ENCODE measurements around the gene ABL2. TPM values are rescaled to one million over a fixed set of nuclear protein-coding genes. Genes with fewer than 3 reads are reported as not detected.
"Not testable (repeated sequence)": the region's sequence is repeated elsewhere in the genome, so short reads cannot be mapped to it uniquely, and the experiment has no call there.

The ABL2 gene
- total RNA-seq, 1 experiment from 2014 or later, result 18.3 TPM

GRCh38 chr1:179137617-179138255, 91.7 kb downstream of the ABL2 start (continued):
- no peak for TF ChIP-seq ZNF423 (CRISPR knock-in tag; IDR thresholded peaks at IDR 0.05)
- TF ChIP-seq CREB1 (CRISPR knock-in tag; IDR thresholded peaks at IDR 0.05), result no peak
- TF ChIP-seq IRF1 (CRISPR knock-in tag; IDR thresholded peaks at IDR 0.05), result no peak
- no peak for TF ChIP-seq ZNF219 (CRISPR knock-in tag; IDR thresholded peaks at IDR 0.05; ENCODE audit: borderline replicate concordance)
- no peak for TF ChIP-seq ATF2 (CRISPR knock-in tag; IDR thresholded peaks at IDR 0.05; ENCODE audit: borderline replicate concordance, low read depth)

- Mint-ChIP-seq H3K36me3 (peaks cover 30% of the 10 kb centered on the region), H3K9me3 (peaks cover 27% of the 10 kb centered on the region)
- H3K4me1 Mint-ChIP-seq; CTCF ChIA-PET; H3K27ac Mint-ChIP-seq; ATAC-seq; DNase-seq (ENCODE audit: low spot score); POLR2A ChIA-PET; H3K27me3 Mint-ChIP-seq (ENCODE audit: low read depth); H3K4me3 Mint-ChIP-seq: not testable (repeated sequence)
Measured at GRCh38 chr1:179135707-179136106, 93.8 kb downstream of the ABL2 start.

GRCh38 chr1:179135168-179135567, 94.3 kb downstream of the ABL2 start:
- H3K9me3 Mint-ChIP-seq, result peaks cover 22% of the 10 kb centered on the region
- ATAC-seq; H3K27ac Mint-ChIP-seq; CTCF ChIA-PET; H3K4me3 Mint-ChIP-seq; H3K27me3 Mint-ChIP-seq (ENCODE audit: low read depth); DNase-seq (ENCODE audit: low spot score); POLR2A ChIA-PET; H3K4me1 Mint-ChIP-seq: not testable (repeated sequence)
- peaks cover 30% of the 10 kb centered on the region for H3K36me3 Mint-ChIP-seq

- Mint-ChIP-seq H3K27me3 (ENCODE audit: low read depth) (no peaks in the 10 kb centered on the region), H3K27ac (no peak overlapping the region), H3K9me3 (peaks cover 7% of the 10 kb centered on the region; the same call in 1 of the 2 replicates), H3K36me3 (peaks cover 19% of the 10 kb centered on the region), H3K4me1 (no peaks in the 10 kb centered on the region), H3K4me3 (no peak overlapping the region)
- CTCF ChIA-PET, result interaction anchor here (1.1 kb wide), 1 partner anchor 9 kb away, joined by 4 read pairs; no protein-coding TSS in a partner anchor
- DNase-seq (ENCODE audit: low spot score) (no peak), ATAC-seq (no peak)
- POLR2A ChIA-PET, result no interaction called here
- TF ChIP-seq NFYB (CRISPR knock-in tag; conservative IDR thresholded peaks at IDR 0.05; ENCODE audit: low read depth) (no peak), TEAD4 (CRISPR knock-in tag; IDR thresholded peaks at IDR 0.05) (no peak), MYBL2 (CRISPR knock-in tag; IDR thresholded peaks at IDR 0.05) (no peak), OVOL2 (CRISPR knock-in tag; IDR thresholded peaks at IDR 0.05; ENCODE audit: borderline replicate concordance) (no peak), NFATC4 (CRISPR knock-in tag; IDR thresholded peaks at IDR 0.05) (no peak), PREB (CRISPR knock-in tag; IDR thresholded peaks at IDR 0.05; ENCODE audit: borderline replicate concordance) (no peak), USF2 (CRISPR knock-in tag; IDR thresholded peaks at IDR 0.05) (no peak), GABPB1 (CRISPR knock-in tag; IDR thresholded peaks at IDR 0.05) (no peak), HMGA2 (CRISPR knock-in tag; IDR thresholded peaks at IDR 0.05) (no peak), MXD4 (CRISPR knock-in tag; IDR thresholded peaks at IDR 0.05; ENCODE audit: borderline replicate concordance) (no peak), GRHL2 (CRISPR knock-in tag; IDR thresholded peaks at IDR 0.05; ENCODE audit: insufficient replicate concordance, severe bottlenecking) (no peak), ZBTB43 (CRISPR knock-in tag; IDR thresholded peaks at IDR 0.05) (no peak), ZNF281 (CRISPR knock-in tag; IDR thresholded peaks at IDR 0.05) (no peak), FOXJ3 (CRISPR knock-in tag; IDR thresholded peaks at IDR 0.05; ENCODE audit: borderline replicate concordance) (no peak), FOXK1 (CRISPR knock-in tag; IDR thresholded peaks at IDR 0.05) (no peak)
Measured at GRCh38 chr1:179129702-179130473, 99.6 kb downstream of the ABL2 start.

Data from WTC11 (cell line).